ENCODE results near the gene AGPAT1. TPM values are rescaled to one million over a fixed set of nuclear protein-coding genes. Genes with fewer than 3 reads are reported as not detected.

Gene AGPAT1
- total RNA-seq, 1 experiment from 2014 or later: 84.5 TPM

DNA sequence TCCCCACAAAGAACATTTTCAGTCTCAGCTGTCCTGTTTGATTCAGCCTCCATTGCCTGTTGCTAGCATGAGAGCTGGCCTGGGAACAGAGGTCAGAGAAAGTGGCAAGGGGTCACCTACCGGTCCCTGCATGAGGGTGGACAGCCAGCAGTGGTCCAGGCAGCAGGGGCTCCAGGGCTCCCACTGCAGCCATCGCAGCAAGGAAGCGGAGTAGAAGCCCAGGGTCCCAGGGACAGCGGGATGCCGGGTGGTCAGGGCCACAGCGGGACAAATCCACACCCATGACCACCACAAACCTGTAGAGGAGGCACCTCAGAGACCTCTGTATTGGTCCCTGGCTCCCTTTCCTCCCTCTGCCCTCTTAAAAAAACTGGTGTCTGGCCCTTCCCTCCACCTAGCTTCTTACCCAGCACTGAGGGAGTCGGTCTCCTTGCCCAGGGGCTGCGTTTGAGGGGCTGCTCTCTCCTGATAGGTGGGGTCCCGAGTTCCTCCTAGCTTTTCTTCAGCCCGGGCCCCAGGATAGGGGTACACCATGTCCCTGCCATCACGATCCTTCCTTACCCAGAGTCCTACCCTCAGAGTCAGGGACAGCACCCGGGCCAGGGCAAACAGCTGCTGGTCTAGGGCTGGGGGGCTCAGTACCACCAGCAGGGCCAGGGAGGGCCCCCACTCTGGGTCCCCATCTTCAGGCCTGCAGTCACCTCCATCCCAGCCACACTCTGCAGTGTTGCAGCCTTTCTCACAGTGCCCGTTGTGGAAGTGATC is 25.0 kb upstream of the AGPAT1 start:
- Mint-ChIP-seq H3K27me3 (ENCODE audit: low read depth) (peaks cover 3% of the 10 kb centered on the region), H3K36me3 (no peaks in the 10 kb centered on the region), H3K4me1 (peaks cover 8% of the 10 kb centered on the region), H3K4me3 (no peak overlapping the region), H3K9me3 (no peaks in the 10 kb centered on the region), H3K27ac (no peak overlapping the region)
- TF ChIP-seq, protein P1, sequence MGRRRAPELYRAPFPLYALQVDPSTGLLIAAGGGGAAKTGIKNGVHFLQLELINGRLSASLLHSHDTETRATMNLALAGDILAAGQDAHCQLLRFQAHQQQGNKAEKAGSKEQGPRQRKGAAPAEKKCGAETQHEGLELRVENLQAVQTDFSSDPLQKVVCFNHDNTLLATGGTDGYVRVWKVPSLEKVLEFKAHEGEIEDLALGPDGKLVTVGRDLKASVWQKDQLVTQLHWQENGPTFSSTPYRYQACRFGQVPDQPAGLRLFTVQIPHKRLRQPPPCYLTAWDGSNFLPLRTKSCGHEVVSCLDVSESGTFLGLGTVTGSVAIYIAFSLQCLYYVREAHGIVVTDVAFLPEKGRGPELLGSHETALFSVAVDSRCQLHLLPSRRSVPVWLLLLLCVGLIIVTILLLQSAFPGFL (CRISPR knock-in tag; IDR thresholded peaks at IDR 0.05; ENCODE audit: borderline replicate concordance): no peak
- ChIA-PET CTCF (no interaction called here), POLR2A (no interaction called here)
- no peak for ATAC-seq
- DNase-seq (ENCODE audit: low spot score): no peak

DNA sequence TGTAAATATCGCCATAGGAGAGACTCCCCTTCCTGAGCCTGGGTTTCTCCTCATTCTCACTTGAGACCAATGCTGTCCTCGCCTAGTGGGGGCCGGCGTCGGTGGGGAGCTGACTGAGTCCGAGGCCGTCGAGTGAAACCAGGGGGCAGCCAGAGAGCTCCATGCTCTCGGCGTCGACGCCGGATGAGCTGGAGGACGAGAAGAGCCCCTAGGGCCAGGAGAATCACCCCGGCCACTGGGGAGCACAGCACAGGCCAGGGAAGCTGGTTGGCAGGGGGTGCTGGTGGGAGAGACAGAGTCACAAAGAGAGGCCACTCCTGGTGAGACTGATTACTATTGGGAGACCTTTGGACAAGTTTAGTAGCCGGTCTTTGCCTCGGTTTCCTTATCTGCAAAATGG is 23.0 kb upstream of the AGPAT1 start:
- no peak overlapping the region for H3K4me3 Mint-ChIP-seq
- H3K9me3 Mint-ChIP-seq: no peaks in the 10 kb centered on the region
- no peak overlapping the region for H3K27ac Mint-ChIP-seq
- peaks cover 22% of the 10 kb centered on the region for H3K4me1 Mint-ChIP-seq
- ChIA-PET CTCF (no interaction called here), POLR2A (no interaction called here)
- no peaks in the 10 kb centered on the region for H3K36me3 Mint-ChIP-seq
- peaks cover 3% of the 10 kb centered on the region; the same call in 1 of the 2 replicates for H3K27me3 Mint-ChIP-seq (ENCODE audit: low read depth)
- ATAC-seq: no peak
- TF ChIP-seq GABPB1 (CRISPR knock-in tag; IDR thresholded peaks at IDR 0.05): no peak
- TF ChIP-seq TCF7 (CRISPR knock-in tag; IDR thresholded peaks at IDR 0.05; ENCODE audit: low read depth): no peak
- no peak for TF ChIP-seq KAT7 (CRISPR knock-in tag; IDR thresholded peaks at IDR 0.05; ENCODE audit: borderline replicate concordance)
- TF ChIP-seq, protein P2, sequence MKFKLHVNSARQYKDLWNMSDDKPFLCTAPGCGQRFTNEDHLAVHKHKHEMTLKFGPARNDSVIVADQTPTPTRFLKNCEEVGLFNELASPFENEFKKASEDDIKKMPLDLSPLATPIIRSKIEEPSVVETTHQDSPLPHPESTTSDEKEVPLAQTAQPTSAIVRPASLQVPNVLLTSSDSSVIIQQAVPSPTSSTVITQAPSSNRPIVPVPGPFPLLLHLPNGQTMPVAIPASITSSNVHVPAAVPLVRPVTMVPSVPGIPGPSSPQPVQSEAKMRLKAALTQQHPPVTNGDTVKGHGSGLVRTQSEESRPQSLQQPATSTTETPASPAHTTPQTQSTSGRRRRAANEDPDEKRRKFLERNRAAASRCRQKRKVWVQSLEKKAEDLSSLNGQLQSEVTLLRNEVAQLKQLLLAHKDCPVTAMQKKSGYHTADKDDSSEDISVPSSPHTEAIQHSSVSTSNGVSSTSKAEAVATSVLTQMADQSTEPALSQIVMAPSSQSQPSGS (CRISPR knock-in tag; IDR thresholded peaks at IDR 0.05; ENCODE audit: borderline replicate concordance, low read depth): no peak
- TF ChIP-seq, protein P3, sequence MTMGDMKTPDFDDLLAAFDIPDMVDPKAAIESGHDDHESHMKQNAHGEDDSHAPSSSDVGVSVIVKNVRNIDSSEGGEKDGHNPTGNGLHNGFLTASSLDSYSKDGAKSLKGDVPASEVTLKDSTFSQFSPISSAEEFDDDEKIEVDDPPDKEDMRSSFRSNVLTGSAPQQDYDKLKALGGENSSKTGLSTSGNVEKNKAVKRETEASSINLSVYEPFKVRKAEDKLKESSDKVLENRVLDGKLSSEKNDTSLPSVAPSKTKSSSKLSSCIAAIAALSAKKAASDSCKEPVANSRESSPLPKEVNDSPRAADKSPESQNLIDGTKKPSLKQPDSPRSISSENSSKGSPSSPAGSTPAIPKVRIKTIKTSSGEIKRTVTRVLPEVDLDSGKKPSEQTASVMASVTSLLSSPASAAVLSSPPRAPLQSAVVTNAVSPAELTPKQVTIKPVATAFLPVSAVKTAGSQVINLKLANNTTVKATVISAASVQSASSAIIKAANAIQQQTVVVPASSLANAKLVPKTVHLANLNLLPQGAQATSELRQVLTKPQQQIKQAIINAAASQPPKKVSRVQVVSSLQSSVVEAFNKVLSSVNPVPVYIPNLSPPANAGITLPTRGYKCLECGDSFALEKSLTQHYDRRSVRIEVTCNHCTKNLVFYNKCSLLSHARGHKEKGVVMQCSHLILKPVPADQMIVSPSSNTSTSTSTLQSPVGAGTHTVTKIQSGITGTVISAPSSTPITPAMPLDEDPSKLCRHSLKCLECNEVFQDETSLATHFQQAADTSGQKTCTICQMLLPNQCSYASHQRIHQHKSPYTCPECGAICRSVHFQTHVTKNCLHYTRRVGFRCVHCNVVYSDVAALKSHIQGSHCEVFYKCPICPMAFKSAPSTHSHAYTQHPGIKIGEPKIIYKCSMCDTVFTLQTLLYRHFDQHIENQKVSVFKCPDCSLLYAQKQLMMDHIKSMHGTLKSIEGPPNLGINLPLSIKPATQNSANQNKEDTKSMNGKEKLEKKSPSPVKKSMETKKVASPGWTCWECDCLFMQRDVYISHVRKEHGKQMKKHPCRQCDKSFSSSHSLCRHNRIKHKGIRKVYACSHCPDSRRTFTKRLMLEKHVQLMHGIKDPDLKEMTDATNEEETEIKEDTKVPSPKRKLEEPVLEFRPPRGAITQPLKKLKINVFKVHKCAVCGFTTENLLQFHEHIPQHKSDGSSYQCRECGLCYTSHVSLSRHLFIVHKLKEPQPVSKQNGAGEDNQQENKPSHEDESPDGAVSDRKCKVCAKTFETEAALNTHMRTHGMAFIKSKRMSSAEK (CRISPR knock-in tag; IDR thresholded peaks at IDR 0.05; ENCODE audit: borderline replicate concordance): no peak
- no peak for TF ChIP-seq EMX1 (CRISPR knock-in tag; IDR thresholded peaks at IDR 0.05)
- TF ChIP-seq, protein P4, sequence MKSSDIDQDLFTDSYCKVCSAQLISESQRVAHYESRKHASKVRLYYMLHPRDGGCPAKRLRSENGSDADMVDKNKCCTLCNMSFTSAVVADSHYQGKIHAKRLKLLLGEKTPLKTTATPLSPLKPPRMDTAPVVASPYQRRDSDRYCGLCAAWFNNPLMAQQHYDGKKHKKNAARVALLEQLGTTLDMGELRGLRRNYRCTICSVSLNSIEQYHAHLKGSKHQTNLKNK (CRISPR knock-in tag; IDR thresholded peaks at IDR 0.05): no peak
- TF ChIP-seq, protein P5, sequence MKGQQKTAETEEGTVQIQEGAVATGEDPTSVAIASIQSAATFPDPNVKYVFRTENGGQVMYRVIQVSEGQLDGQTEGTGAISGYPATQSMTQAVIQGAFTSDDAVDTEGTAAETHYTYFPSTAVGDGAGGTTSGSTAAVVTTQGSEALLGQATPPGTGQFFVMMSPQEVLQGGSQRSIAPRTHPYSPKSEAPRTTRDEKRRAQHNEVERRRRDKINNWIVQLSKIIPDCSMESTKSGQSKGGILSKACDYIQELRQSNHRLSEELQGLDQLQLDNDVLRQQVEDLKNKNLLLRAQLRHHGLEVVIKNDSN (CRISPR knock-in tag; IDR thresholded peaks at IDR 0.05): no peak
- TF ChIP-seq PRRX2 (CRISPR knock-in tag; IDR thresholded peaks at IDR 0.05): no peak
- TF ChIP-seq, protein P6, sequence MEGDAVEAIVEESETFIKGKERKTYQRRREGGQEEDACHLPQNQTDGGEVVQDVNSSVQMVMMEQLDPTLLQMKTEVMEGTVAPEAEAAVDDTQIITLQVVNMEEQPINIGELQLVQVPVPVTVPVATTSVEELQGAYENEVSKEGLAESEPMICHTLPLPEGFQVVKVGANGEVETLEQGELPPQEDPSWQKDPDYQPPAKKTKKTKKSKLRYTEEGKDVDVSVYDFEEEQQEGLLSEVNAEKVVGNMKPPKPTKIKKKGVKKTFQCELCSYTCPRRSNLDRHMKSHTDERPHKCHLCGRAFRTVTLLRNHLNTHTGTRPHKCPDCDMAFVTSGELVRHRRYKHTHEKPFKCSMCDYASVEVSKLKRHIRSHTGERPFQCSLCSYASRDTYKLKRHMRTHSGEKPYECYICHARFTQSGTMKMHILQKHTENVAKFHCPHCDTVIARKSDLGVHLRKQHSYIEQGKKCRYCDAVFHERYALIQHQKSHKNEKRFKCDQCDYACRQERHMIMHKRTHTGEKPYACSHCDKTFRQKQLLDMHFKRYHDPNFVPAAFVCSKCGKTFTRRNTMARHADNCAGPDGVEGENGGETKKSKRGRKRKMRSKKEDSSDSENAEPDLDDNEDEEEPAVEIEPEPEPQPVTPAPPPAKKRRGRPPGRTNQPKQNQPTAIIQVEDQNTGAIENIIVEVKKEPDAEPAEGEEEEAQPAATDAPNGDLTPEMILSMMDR (IDR thresholded peaks at IDR 0.05): no peak
- no peak for DNase-seq (ENCODE audit: low spot score)

Data from WTC11 (cell line).